HUES48 (cell line): ENCODE data around the gene KRT85.
"Not testable (repeated sequence)": the region's sequence is repeated elsewhere in the genome, so short reads cannot be mapped to it uniquely, and the experiment has no call there.

ENCODE experiments used
- H3K27ac ChIP-seq: one replicate; pipeline ENCODE4 v1.7.0; 2013; ENCODE audit warnings: low read depth, low read length, inconsistent platforms
- H3K27me3 ChIP-seq: 2 replicates; pipeline ENCODE4 v1.6.1; 2013; ENCODE audit warnings: mild to moderate bottlenecking, low read length; ENCODE audit not compliant: control insufficient read depth, insufficient read depth
- H3K36me3 ChIP-seq: 2 replicates; pipeline ENCODE4 v1.6.1; 2013; ENCODE audit warnings: low read length; ENCODE audit not compliant: control insufficient read depth, insufficient read depth
- H3K4me1 ChIP-seq: 2 replicates; pipeline ENCODE4 v1.6.1; 2013; ENCODE audit warnings: mild to moderate bottlenecking, low read length; ENCODE audit not compliant: control insufficient read depth, insufficient read depth
- H3K4me3 ChIP-seq: 2 replicates; pipeline ENCODE4 v1.5.1; 2013; ENCODE audit warnings: mild to moderate bottlenecking, low read depth, low read length
- H3K9ac ChIP-seq: 2 replicates; pipeline ENCODE4 v1.6.1; 2013; ENCODE audit warnings: mild to moderate bottlenecking, low read depth, low read length, moderate library complexity
- H3K9me3 ChIP-seq: 2 replicates; pipeline ENCODE4 v1.6.1; 2013; ENCODE audit warnings: low read length; ENCODE audit not compliant: control insufficient read depth, insufficient read depth

The KRT85 gene

GRCh38 chr12:52321418-52321817 lies 45.9 kb downstream of the KRT85 start:
- Histone ChIP-seq H3K36me3 (no peaks in the 10 kb centered on the region), H3K4me1 (no peaks in the 10 kb centered on the region), H3K4me3 (no peak overlapping the region), H3K9ac (no peak overlapping the region), H3K9me3 (no peaks in the 10 kb centered on the region), H3K27ac (no peak overlapping the region), H3K27me3 (no peaks in the 10 kb centered on the region; the same call in 1 of the 2 replicates)

GRCh38 chr12:52320784-52321400 lies 46.4 kb downstream of the KRT85 start, which contains the start of gene KRT83:
Gene KRT83 (minus strand): TSS chr12:52321398. CDS start chr12:52321335, 63 bp downstream.
- H3K9ac ChIP-seq: no peak within 1 kb of the TSS
- no peaks in the 10 kb centered on the region for H3K9me3 ChIP-seq
- H3K27me3 ChIP-seq: no peaks in the 10 kb centered on the region; the same call in 1 of the 2 replicates
- H3K36me3 ChIP-seq: no peaks in the 10 kb centered on the region
- H3K27ac ChIP-seq: no peak within 1 kb of the TSS
- no peaks in the 10 kb centered on the region for H3K4me1 ChIP-seq
- no peak within 1 kb of the TSS for H3K4me3 ChIP-seq

- Histone ChIP-seq H3K9ac (no peak overlapping the region), H3K36me3 (no peaks in the 10 kb centered on the region), H3K27ac (no peak overlapping the region), H3K27me3 (no peaks in the 10 kb centered on the region; the same call in 1 of the 2 replicates), H3K4me1 (no peaks in the 10 kb centered on the region), H3K4me3 (no peak overlapping the region), H3K9me3 (no peaks in the 10 kb centered on the region)
Observed at GRCh38 chr12:52319097-52319496, 48.2 kb downstream of the KRT85 start.

GRCh38 chr12:52318241-52318990 lies 48.9 kb downstream of the KRT85 start:
- no peaks in the 10 kb centered on the region for H3K4me1 ChIP-seq
- H3K36me3 ChIP-seq: no peaks in the 10 kb centered on the region
- H3K4me3 ChIP-seq: no peak overlapping the region
- H3K9ac ChIP-seq: no peak overlapping the region
- H3K27me3 ChIP-seq: no peaks in the 10 kb centered on the region
- H3K9me3 ChIP-seq: no peaks in the 10 kb centered on the region
- H3K27ac ChIP-seq: no peak overlapping the region

DNA sequence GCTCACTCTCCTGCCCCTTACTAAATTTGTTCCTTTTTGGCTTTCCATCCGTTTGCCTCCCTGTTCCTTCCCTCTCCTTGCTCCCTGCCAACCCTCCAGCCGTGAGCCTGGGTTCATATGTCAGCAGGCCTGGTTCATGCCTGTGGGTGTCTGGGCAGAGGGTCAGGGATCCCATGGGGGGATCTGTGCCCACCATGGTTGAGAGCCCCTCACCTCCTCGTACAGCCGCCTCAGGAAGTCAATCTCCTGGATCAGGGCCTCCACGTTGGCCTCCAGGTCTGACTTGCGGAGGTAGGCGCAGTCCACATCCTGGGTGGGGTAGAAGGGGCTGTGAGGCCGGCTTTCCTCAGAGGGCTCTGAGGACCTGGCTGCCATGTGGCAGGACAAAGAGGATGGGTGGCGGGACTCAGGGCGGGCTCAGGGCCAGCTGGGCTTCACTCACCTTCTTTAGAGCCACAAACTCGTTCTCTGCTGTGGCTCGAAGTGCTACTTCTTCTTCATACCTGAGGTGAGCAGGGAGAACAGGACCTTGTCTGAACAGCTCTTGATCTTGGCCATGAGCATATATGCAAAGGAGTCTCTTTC lies 49.7 kb downstream of the KRT85 start:
- Histone ChIP-seq H3K9ac (no peak overlapping the region), H3K27ac (no peak overlapping the region), H3K27me3 (no peaks in the 10 kb centered on the region), H3K36me3 (no peaks in the 10 kb centered on the region), H3K4me3 (no peak overlapping the region), H3K4me1 (no peaks in the 10 kb centered on the region), H3K9me3 (no peaks in the 10 kb centered on the region)

DNA sequence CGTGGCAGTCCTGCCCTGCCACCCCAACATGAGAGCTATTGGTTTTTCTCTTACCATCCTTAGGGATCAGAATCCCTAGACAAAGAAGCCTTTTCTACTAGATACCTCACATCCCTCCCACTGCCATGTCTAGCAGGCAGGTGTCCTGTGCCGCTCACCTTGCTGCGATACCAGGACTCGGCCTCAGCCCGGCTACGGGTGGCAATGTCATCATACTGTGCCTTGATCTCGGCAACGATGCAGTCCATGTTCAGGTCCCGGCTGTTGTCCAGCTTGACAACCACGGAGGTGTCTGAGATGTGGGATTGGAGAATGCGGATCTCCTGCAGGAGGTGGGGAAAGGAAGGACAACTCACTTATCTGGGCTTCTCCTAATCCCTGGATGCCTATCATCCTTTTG lies 50.6 kb downstream of the KRT85 start:
- no peaks in the 10 kb centered on the region for H3K9me3 ChIP-seq
- no peaks in the 10 kb centered on the region for H3K36me3 ChIP-seq
- no peaks in the 10 kb centered on the region for H3K4me1 ChIP-seq
- no peak overlapping the region for H3K27ac ChIP-seq
- H3K27me3 ChIP-seq: 0 out of 2 replicates have a peak, but pooled peaks cover under 1% of the 10 kb centered on the region
- H3K9ac ChIP-seq: no peak overlapping the region
- H3K4me3 ChIP-seq: no peak overlapping the region

DNA sequence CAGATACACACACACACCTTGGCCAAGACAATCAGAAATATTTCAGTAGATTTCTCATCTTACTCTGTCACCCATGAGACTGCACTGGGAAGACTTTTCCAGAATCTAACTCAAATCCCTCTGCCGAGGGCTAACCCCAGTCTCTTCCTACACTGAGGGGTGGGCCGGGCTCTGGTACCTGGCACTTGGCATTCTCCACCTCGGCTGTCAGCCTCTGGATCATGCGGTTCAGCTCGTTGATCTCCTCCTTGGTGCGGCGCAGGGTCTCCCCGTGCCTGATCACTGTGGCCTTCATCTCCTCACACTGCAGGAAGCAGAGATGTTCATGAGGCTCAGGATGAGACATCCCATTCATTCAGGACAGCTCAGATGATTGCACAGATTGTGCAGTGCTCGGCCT lies 51.0 kb downstream of the KRT85 start:
- Histone ChIP-seq H3K4me3 (no peak overlapping the region), H3K27me3 (peaks cover 2% of the 10 kb centered on the region; the same call in 1 of the 2 replicates), H3K4me1 (no peaks in the 10 kb centered on the region), H3K36me3 (no peaks in the 10 kb centered on the region), H3K9ac (no peak overlapping the region), H3K27ac (no peak overlapping the region), H3K9me3 (no peaks in the 10 kb centered on the region)

GRCh38 chr12:52315721-52316120 lies 51.6 kb downstream of the KRT85 start:
- not testable (repeated sequence) for H3K9me3 ChIP-seq, H3K36me3 ChIP-seq, H3K27ac ChIP-seq, H3K4me1 ChIP-seq, H3K9ac ChIP-seq, H3K4me3 ChIP-seq, H3K27me3 ChIP-seq

DNA sequence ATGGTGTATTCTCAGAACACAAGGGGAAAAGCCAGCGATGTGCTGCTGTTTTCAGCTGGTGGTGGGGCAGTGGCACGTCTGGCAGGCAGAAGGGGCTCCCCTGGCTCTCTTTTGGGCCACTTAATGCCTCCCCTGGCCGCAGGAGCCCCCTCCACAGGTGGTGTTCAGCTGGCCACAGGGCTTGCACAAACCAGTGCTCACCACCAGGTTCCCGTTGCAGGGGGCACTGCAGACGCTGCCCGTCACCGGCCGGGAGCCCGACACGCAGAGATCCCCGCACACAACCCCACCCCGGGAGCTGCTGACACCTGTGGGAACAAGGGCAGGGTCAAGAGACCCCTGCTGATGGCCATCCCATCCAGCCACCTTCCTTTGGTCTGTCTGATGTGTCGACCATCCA lies 52.8 kb downstream of the KRT85 start:
- Histone ChIP-seq H3K9me3 (no peaks in the 10 kb centered on the region), H3K27ac (no peak overlapping the region)

GRCh38 chr12:52313926-52314325 lies 53.4 kb downstream of the KRT85 start:
- no peak overlapping the region for H3K4me3 ChIP-seq
- peaks cover 3% of the 10 kb centered on the region for H3K4me1 ChIP-seq
- H3K9me3 ChIP-seq: no peaks in the 10 kb centered on the region
- H3K9ac ChIP-seq: no peak overlapping the region
- H3K27ac ChIP-seq: no peak overlapping the region
- H3K27me3 ChIP-seq: peaks cover 22% of the 10 kb centered on the region
- H3K36me3 ChIP-seq: no peaks in the 10 kb centered on the region

More for the DNA sequence above, 52.8 kb downstream of the KRT85 start:
- no peaks in the 10 kb centered on the region for H3K4me1 ChIP-seq
- H3K36me3 ChIP-seq: no peaks in the 10 kb centered on the region
- H3K9ac ChIP-seq: no peak overlapping the region
- H3K27me3 ChIP-seq: peaks cover 16% of the 10 kb centered on the region
- no peak overlapping the region for H3K4me3 ChIP-seq

GRCh38 chr12:52313461-52313860 lies 53.8 kb downstream of the KRT85 start:
- no peak overlapping the region for H3K4me3 ChIP-seq
- no peak overlapping the region for H3K9ac ChIP-seq
- H3K27me3 ChIP-seq: peaks cover 26% of the 10 kb centered on the region
- no peaks in the 10 kb centered on the region for H3K9me3 ChIP-seq
- no peak overlapping the region for H3K27ac ChIP-seq
- H3K36me3 ChIP-seq: no peaks in the 10 kb centered on the region
- peaks cover 6% of the 10 kb centered on the region for H3K4me1 ChIP-seq
